Measurements from ENCODE around the gene GTPBP4.

The GTPBP4 gene

DNA sequence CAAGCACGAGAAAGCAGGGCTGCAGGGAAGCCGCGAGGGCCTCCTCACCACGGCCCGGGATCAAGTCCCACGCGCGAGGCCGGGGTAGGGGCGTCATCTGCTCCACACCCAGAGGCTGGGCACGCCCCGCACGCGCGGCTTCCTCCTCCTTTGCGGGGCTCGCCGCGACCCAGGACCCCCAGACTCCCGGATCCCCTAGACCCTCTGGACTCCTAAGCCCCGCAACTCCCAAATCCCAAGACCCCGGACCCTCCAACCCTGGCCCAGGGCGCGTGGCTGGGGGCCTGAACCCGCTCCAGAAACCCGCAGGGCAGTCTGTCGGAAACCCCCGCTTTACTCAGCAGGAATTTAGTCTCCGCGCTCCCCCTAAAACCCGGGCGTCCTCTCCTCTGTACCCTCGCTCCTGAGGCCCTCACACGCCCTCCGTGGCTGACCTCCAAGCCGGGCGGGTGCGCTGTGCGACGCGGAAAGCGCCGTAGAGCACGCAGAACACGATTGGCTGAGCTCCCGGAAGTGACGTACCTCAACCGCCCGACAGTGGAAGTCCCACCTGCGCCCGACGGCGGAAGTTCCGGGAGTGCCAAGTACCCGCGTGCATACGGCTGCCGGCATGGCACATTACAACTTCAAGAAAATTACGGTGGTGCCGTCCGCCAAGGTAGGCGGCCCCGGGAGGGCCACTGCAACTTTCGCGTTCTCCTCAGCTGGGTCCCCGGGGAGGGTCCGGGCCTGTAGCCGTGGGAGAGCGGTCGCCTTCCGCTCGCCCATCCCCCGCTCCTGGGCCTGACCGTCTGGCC lies at the start of gene GTPBP4:
GTPBP4 (plus strand) TSS at position 565 of the 797 bp plus-strand sequence; CDS start at position 611, 46 bp downstream.
- DNase-seq: peak; percentile 96 to 97

DNA sequence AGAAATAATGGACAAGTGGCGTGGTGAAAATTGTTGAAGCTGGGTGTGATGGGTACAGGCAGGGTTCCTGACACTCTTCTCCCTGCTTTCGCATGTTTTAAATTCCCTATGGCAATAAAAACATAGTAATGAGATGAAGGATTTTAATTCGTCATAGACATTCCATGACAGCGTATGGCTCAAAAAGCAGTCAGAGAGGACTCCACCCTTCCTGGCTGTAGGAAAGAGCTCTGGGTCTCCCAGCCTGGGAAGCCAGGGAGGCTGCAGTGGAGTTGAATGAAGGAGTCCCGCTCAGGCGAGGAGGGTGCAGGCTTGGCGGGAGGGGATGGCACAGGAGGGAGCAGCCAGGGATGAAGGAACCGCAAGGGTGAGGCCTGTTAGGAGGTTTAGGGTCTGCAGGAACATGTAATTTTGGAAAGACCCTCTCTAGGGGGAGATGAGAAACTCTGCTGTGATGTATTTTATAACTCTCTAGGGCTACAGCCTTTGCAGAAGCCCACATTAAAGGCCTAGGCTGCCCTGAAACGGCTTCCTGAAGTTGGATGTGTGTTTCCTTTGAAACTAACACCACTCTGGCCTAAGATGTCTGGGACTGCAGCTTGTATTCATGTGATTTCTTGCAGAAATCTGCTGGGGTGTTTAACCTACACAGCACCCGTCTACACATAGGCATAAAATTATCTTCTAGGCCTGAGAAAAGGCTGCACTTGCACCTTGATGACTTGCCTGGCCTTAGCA lies 49.1 kb upstream of the GTPBP4 start:
- DNase-seq: no peak

- DNase-seq: no peak
Observed at GRCh38 chr10:943334-944033, 44.8 kb upstream of the GTPBP4 start.

DNA sequence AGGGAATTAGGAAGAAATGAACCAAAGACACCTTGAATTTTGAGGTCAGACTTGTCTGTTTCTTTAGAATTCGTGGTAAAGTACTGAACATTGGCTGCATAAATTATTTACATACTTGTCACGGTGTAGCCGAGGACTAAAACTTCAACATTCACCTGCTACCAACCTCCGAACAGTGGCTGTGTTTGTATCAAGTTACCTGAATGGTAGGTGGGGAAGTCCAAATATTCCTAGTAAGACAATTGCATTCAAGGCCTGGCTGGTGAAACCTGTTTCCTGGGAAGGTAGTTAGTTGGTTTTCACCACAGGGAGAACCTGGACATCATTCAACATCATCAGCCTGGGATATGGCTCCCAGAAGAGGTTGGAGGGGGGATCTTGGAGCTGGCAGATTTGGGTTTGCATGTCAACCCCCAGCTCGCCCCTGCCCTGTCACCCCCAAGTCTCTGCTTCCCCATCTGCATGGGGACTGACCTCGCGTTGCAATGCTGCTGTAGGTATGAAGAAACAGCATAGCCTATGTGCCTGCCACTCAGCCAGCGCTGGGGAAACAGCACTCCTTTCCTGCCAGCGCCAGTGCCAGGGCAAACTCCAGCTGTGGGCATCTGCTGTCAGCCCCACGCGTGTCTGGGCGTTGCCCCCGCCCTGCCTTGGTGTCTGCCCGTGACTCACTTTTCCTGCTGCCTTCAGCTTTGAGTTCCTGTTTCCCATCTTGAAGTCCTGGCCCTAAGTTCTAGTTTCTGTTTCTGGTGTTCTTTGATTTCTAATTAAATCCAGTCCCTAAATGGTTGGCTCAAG lies 44.0 kb upstream of the GTPBP4 start:
- peak in 1 of 2 donors; percentile 37 for DNase-seq

- DNase-seq: no peak
Observed at GRCh38 chr10:945778-946177, 42.5 kb upstream of the GTPBP4 start.

DNA sequence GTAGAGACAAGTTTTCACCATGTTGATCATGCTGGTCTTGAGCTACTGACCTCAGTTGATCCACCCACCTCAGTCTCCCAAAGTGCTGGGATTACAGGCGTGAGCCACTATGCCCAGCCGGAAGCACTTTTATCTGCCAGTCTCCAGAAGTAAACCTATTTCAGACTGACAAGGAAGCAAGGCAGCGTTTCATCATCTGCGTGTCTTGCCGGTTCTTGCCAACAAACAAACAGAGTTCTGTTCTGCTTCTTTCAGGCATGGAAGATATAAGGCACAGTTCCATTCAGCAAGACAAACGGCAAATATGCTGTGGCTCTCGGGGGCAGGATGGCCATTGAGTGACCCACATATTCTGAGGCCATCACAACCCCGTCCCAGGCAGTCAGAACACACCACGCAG lies 41.2 kb upstream of the GTPBP4 start:
- DNase-seq: no peak

DNA sequence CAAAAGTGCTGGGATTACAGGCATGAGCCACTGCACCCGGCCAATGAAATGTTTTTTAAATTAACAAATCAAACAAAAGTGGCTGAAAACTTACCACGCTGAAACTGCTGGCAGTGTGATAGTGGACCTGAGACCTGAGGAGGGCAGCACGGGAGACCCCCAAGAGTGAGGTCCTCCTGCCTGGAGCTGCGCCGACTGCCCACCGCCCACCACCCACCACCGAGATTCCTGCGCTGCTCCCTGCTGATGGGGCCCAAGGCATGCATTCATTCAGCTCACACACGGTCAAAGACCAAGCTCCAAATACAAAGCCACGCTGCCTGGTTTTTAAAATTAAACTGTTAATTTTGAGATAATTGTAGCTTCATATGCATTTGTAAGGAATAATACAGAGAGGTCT lies 40.4 kb upstream of the GTPBP4 start:
- no peak for DNase-seq

GRCh38 chr10:948347-948746 lies 39.9 kb upstream of the GTPBP4 start:
- no peak for DNase-seq

GRCh38 chr10:949446-949845 lies 38.8 kb upstream of the GTPBP4 start:
- no peak for DNase-seq

DNA sequence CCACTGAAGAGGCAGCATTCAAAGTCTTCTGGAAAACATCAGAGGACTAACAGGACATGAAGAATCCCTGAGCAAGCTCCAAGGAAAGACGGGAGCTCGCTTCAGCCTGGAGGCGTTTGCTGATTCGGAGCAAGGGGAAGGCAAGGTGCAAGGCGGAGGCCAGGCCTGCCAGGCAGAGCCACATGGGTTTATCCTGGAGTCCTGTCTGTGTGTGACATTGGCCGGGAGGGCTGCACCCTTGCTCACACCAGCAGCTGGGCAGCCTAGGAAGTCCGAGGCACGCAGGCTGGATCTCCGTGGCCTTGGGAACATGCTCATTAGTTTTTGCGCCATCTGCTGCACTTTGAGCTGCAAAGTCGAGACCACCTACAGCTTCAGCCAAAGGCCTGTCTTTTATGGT lies 34.4 kb upstream of the GTPBP4 start:
- no peak for DNase-seq

DNA sequence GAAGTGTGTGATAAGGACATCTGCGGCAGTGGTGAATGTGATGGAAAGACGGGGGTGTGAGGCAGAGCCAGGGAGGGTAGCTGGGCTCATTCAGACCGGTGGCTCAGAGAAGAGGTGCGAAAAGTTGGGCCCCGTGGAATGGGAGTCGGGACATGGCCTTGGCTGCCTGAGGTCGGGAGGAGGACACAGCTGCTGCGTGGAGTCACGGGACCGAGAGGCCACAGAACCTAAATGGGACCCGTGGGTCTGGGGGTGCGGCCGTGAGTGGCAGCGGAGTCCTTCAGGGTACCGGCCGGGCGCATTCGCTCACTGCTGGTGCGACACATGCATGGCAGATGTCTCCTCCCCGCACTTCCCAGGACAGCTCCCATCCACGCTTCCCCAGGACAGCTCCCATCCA lies 33.8 kb upstream of the GTPBP4 start:
- DNase-seq: no peak

GRCh38 chr10:955127-955819 lies 33.0 kb upstream of the GTPBP4 start:
- no peak for DNase-seq

- DNase-seq: no peak
Observed at GRCh38 chr10:955820-956217, 32.4 kb upstream of the GTPBP4 start.

DNA sequence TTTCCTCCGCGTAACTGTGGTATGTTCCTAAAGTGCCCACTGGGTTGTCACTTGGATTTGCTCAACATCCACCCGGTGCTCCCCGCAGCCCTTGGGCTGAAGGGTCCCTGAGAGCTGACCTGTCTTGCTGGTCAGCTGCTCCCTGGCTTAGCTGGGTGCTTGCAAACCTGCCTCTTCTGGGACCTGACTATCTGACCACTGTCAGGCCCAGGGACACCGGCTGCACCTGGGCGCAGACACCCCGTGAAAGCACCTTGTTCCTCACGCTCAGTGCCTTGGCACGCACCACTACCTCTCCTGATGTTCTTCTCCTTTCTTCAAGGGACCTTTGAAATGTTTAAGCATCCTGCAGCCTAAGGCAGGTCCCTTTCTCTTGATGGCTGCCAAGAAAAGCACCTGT lies 30.1 kb upstream of the GTPBP4 start:
- DNase-seq: no peak

DNA sequence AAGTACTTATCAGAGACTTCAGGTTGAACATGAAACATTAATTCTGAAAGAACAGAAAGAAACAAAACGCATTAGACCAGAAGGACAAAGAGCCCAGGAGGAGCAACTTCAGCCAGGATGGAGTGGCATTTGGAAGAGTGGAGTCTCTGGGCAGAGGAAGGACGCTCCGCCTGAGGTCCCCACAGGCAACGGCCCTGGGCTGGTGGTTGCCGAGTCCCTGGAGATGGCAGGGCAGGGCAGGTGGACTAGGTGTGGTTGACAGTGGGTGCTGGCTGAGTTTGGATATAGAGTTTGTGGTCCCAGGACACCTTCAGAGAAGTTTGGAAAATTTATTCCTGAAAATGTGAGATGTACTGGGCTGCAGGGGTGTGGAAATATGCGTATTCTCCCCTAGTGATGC lies 29.4 kb upstream of the GTPBP4 start:
- no peak for DNase-seq

- no peak for DNase-seq
Observed at GRCh38 chr10:962342-962741, 25.9 kb upstream of the GTPBP4 start.

- no peak for DNase-seq
Observed at GRCh38 chr10:963186-963585, 25.0 kb upstream of the GTPBP4 start.

- DNase-seq: no peak
Observed at GRCh38 chr10:963655-964054, 24.6 kb upstream of the GTPBP4 start.

DNA sequence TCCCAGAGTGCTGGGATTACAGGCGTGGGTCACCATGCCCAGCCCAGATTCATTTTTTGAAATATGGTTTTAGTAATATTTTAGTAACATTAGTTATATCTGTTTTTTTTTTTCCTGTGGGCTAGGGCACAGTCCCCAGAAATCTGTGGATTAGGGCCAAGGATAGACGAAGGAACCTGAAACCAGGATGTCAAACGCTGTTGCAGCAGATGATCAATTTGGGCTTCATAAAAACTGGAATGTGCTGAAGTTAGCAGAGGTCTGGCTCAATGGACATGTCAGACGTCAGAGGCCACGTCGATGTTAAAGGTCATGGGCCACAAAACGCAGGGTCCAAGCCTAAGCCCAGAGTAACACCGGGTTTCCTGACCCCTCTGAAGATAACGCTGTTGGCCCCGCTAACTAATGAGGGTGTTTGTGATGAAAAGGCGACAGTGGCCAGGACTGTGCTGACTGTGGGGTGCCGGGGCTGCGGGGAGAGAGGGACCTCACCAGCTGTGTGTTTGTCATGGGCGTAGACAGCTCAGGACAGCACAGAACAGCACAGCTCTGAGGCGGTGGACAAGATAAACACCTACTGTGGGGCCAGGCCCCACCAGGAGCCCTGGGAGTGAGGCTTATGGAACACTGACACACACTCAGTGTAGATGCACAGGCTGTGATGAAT lies 23.8 kb upstream of the GTPBP4 start:
- no peak for DNase-seq

- DNase-seq: no peak
Observed at GRCh38 chr10:964988-965417, 23.2 kb upstream of the GTPBP4 start.

- DNase-seq: no peak
Observed at GRCh38 chr10:966466-967235, 21.6 kb upstream of the GTPBP4 start.
